ENCODE data around the gene CACHD1. TPM values are rescaled to one million over a fixed set of nuclear protein-coding genes. Genes with fewer than 3 reads are reported as not detected.

Gene CACHD1
- total RNA-seq, 1 experiment from 2014 or later, result 29.9 TPM

- no peaks in the 10 kb centered on the region for H3K27me3 ChIP-seq (ENCODE audit: control insufficient read depth, insufficient read depth, low read length)
- H3K36me3 ChIP-seq (ENCODE audit: control insufficient read depth, insufficient read depth, low read length), result no peaks in the 10 kb centered on the region
- TF ChIP-seq SIN3A (IDR thresholded peaks at IDR 0.05; ENCODE audit: borderline replicate concordance, insufficient read depth, low read depth, low read length), result no peak
- no peak for TF ChIP-seq POLR2AphosphoS5 (IDR thresholded peaks at IDR 0.05; ENCODE audit: low read depth, low read length)
- TF ChIP-seq TCF7L2 (IDR thresholded peaks at IDR 0.05; ENCODE audit: low read depth, low read length), result no peak
- no peak for TF ChIP-seq CTCF (IDR thresholded peaks at IDR 0.05)
- TF ChIP-seq REST (IDR thresholded peaks at IDR 0.05; ENCODE audit: insufficient read depth in 1 of 2, low read depth in 2 of 2, low read length in 1 of 2), result no peak
- peaks cover 21% of the 10 kb centered on the region for H3K4me1 ChIP-seq (ENCODE audit: control insufficient read depth, insufficient read depth, low read length)
- ChIA-PET POLR2A (interaction anchor here (0.5 kb wide), 1 partner anchor 14 kb away, joined by 3 read pairs; no protein-coding TSS in a partner anchor), CTCF (no interaction called here)
- no peak overlapping the region for H3K27ac ChIP-seq (ENCODE audit: low read length)
- intact Hi-C loops (cut with micrococcal nuclease; ENCODE audit: unreplicated experiment) (no loop called here), in situ Hi-C loops (cut with HindIII; ENCODE audit: low pct_unique_long_range_greater_than_20kb, low sequenced_read_pairs) (no loop called here)
- ATAC-seq (no peak), DNase-seq (ENCODE audit: low read depth, low spot score) (no peak)
- no peak overlapping the region for H3K4me3 ChIP-seq (ENCODE audit: low read depth in 2 of 2, low read length in 2 of 2)
- BruUV-seq (replicated peaks), result no TSS peak
- no peaks in the 10 kb centered on the region for H3K9me3 ChIP-seq (ENCODE audit: control insufficient read depth, insufficient read depth, low read depth, low read length)
Observed at GRCh38 chr1:64537942-64538341, 68.0 kb downstream of the CACHD1 start.

- in situ Hi-C loops (cut with HindIII; ENCODE audit: low pct_unique_long_range_greater_than_20kb, low sequenced_read_pairs) (no loop called here), intact Hi-C loops (cut with micrococcal nuclease; ENCODE audit: unreplicated experiment) (no loop called here)
- ChIA-PET POLR2A (no interaction called here), CTCF (no interaction called here)
- Histone ChIP-seq H3K27me3 (ENCODE audit: control insufficient read depth, insufficient read depth, low read length) (no peaks in the 10 kb centered on the region), H3K27ac (ENCODE audit: low read length) (no peak overlapping the region), H3K36me3 (ENCODE audit: control insufficient read depth, insufficient read depth, low read length) (no peaks in the 10 kb centered on the region), H3K4me1 (ENCODE audit: control insufficient read depth, insufficient read depth, low read length) (peaks cover 20% of the 10 kb centered on the region), H3K9me3 (ENCODE audit: control insufficient read depth, insufficient read depth, low read depth, low read length) (no peaks in the 10 kb centered on the region), H3K4me3 (ENCODE audit: low read depth in 2 of 2, low read length in 2 of 2) (no peak overlapping the region)
- ATAC-seq (no peak), DNase-seq (ENCODE audit: low read depth, low spot score) (no peak)
- BruUV-seq (replicated peaks), result no TSS peak
- TF ChIP-seq CTCF (IDR thresholded peaks at IDR 0.05) (no peak), POLR2AphosphoS5 (IDR thresholded peaks at IDR 0.05; ENCODE audit: low read depth, low read length) (no peak), REST (IDR thresholded peaks at IDR 0.05; ENCODE audit: insufficient read depth in 1 of 2, low read depth in 2 of 2, low read length in 1 of 2) (no peak), TCF7L2 (IDR thresholded peaks at IDR 0.05; ENCODE audit: low read depth, low read length) (no peak), SIN3A (IDR thresholded peaks at IDR 0.05; ENCODE audit: borderline replicate concordance, insufficient read depth, low read depth, low read length) (no peak)
Observed at GRCh38 chr1:64538389-64538788, 68.5 kb downstream of the CACHD1 start.
